Prostate gland (tissue), 2 donors: ENCODE data around the gene VWA8. TPM values are rescaled to one million over a fixed set of nuclear protein-coding genes. Genes with fewer than 3 reads are reported as not detected.
A peak's percentile ranks its signal among the peaks of the same experiment; 100 is the strongest.

Source experiments
- DNase-seq: peaks from one replicate; pipeline ENCODE4 v3.0.0-alpha.2; 2019; ENCODE audit warnings: low spot score
- H3K27ac ChIP-seq, 2 donors: fragments of 200-600 bp; sonication (generic); 2 replicates each; pipeline ENCODE4 v1.5.1; 2017 to 2019
- H3K27me3 ChIP-seq: fragments of 200-600 bp; sonication (generic); replicated peaks from 2 replicates; pipeline ENCODE4 v1.5.1; 2019; ENCODE audit not compliant: insufficient read depth
- H3K36me3 ChIP-seq, 2 donors: fragments of 200-600 bp; sonication (generic); 1 replicate in 1 of 2; 2 replicates in 1 of 2; pipeline versions ENCODE4 v1.5.1 to v1.8.1; 2017 to 2019
- H3K4me1 ChIP-seq: fragments of 200-600 bp; sonication (generic); replicated peaks from 2 replicates; pipeline ENCODE4 v1.5.1; 2019
- H3K4me3 ChIP-seq, 2 donors: fragments of 200-600 bp; sonication (generic); 2 replicates each; pipeline ENCODE4 v1.5.1; 2017 to 2019
- H3K9me3 ChIP-seq: fragments of 200-600 bp; sonication (generic); 2 replicates; pipeline ENCODE4 v1.5.1; 2017
- CTCF ChIP-seq, 4 experiments: fragments of 200-600 bp in 2 of 4; fragments of 450-650 bp in 2 of 4; sonication (generic) in 2 of 4; IDR thresholded peaks; 1 replicate in 3 of 4; 2 replicates in 1 of 4; pipeline ENCODE4 v1.5.1; 2016 to 2019; ENCODE audit warnings: antibody characterized with exemption in 4 of 4, mild to moderate bottlenecking in 2 of 4, moderate library complexity in 2 of 4
- POLR2A ChIP-seq: fragments of 450-650 bp; IDR thresholded peaks from one replicate; pipeline ENCODE4 v1.6.1; 2016; ENCODE audit warnings: antibody characterized with exemption, mild to moderate bottlenecking
- POLR2AphosphoS5 ChIP-seq: sonication (generic); formaldehyde crosslinking; IDR thresholded peaks from one replicate; pipeline ENCODE4 v1.6.1; 2017; ENCODE audit warnings: antibody characterized with exemption
- WGBS: methylation state at CpG from one replicate; pipeline ENCODE4 v1.1.5; 2018; 5-methylcytosine and 5-hydroxymethylcytosine counted together
- intact Hi-C: fragments of 100-400 bp; cut with DNase I; formaldehyde crosslinking; loops from one replicate; pipeline ENCODE4 v1.14.2; 2022
- total RNA-seq, 2 donors: library from RNA; depleted of rRNA; stranded (reverse); fragments of >200 nt; gene quantifications; one replicate each; pipeline ENCODE4 v1.1.0, GENCODE V29; 2016

The VWA8 gene
- total RNA-seq, 2 donors from 2014 or later = 18.1 to 21.8 TPM

GRCh38 chr13:41701676-41702075 lies 259.2 kb downstream of the VWA8 start:
- TF ChIP-seq CTCF (IDR thresholded peaks at IDR 0.05) (no peak), POLR2A (no peak), POLR2AphosphoS5 (no peak)
- 96% methylated on average over 3 of the region's 3 CpGs for WGBS

GRCh38 chr13:41700790-41701310 lies 260.1 kb downstream of the VWA8 start:
- H3K36me3 ChIP-seq = no peaks in the 10 kb centered on the region
- DNase-seq = peak; percentile 23
- no peak overlapping the region for H3K4me3 ChIP-seq
- no peaks in the 10 kb centered on the region for H3K27me3 ChIP-seq
- intact Hi-C loops = no loop called here
- no peak overlapping the region for H3K27ac ChIP-seq
- H3K4me1 ChIP-seq = no peaks in the 10 kb centered on the region
- TF ChIP-seq POLR2A (no peak), POLR2AphosphoS5 (no peak), CTCF (IDR thresholded peaks at IDR 0.05) (no peak)
- no peaks in the 10 kb centered on the region for H3K9me3 ChIP-seq

More at GRCh38 chr13:41701676-41702075, 259.2 kb downstream of the VWA8 start:
- Histone ChIP-seq H3K9me3 (no peaks in the 10 kb centered on the region), H3K36me3 (no peaks in the 10 kb centered on the region), H3K4me1 (no peaks in the 10 kb centered on the region), H3K27ac (no peak overlapping the region), H3K27me3 (no peaks in the 10 kb centered on the region), H3K4me3 (no peak overlapping the region)
- no peak for DNase-seq
- intact Hi-C loops = no loop called here

GRCh38 chr13:41699759-41700158 lies 261.1 kb downstream of the VWA8 start:
- no peak overlapping the region for H3K27ac ChIP-seq
- no peaks in the 10 kb centered on the region for H3K36me3 ChIP-seq
- no peaks in the 10 kb centered on the region for H3K9me3 ChIP-seq
- intact Hi-C loops = no loop called here
- no peaks in the 10 kb centered on the region for H3K27me3 ChIP-seq
- no peak for DNase-seq
- WGBS = 100% methylated on average over 1 of the region's 1 CpG
- H3K4me1 ChIP-seq = no peaks in the 10 kb centered on the region
- H3K4me3 ChIP-seq = no peak overlapping the region
- no peak for TF ChIP-seq POLR2A
- no peak for TF ChIP-seq POLR2AphosphoS5
- TF ChIP-seq CTCF (IDR thresholded peaks at IDR 0.05) = no peak

GRCh38 chr13:41697578-41697977 lies 263.3 kb downstream of the VWA8 start:
- 93% methylated on average over 6 of the region's 6 CpGs for WGBS
- Histone ChIP-seq H3K27me3 (no peaks in the 10 kb centered on the region), H3K36me3 (no peaks in the 10 kb centered on the region), H3K4me3 (no peak overlapping the region), H3K27ac (no peak overlapping the region), H3K4me1 (no peaks in the 10 kb centered on the region), H3K9me3 (no peaks in the 10 kb centered on the region)
- DNase-seq = no peak
- intact Hi-C loops = no loop called here
- TF ChIP-seq POLR2A = no peak

- Histone ChIP-seq H3K27ac (peak overlapping the region; percentile 12 to 22), H3K4me1 (no peaks in the 10 kb centered on the region), H3K27me3 (no peaks in the 10 kb centered on the region), H3K4me3 (no peak overlapping the region), H3K9me3 (no peaks in the 10 kb centered on the region), H3K36me3 (no peaks in the 10 kb centered on the region)
- intact Hi-C loops = no loop called here
- DNase-seq = peak; percentile 33
- TF ChIP-seq POLR2A (no peak), POLR2AphosphoS5 (peak; percentile 58)
Observed at GRCh38 chr13:41696163-41697003, 264.5 kb downstream of the VWA8 start.
